Colon (tissue), 2 donors: ENCODE results near the gene XXYLT1.

Experiments used
- FAIRE-seq: peaks from 2 replicates; lab custom pipeline; 2012; peaks lifted over from hg19 to GRCh38; lab: Jason Lieb, UNC
- donor health status: control.
- donor health status: control.

XXYLT1 gene

GRCh38 chr3:195151402-195151801, 119.6 kb downstream of the XXYLT1 start:
- no peak for FAIRE-seq

- no peak for FAIRE-seq
Measured at GRCh38 chr3:195150181-195151118, 120.5 kb downstream of the XXYLT1 start.

- FAIRE-seq = no peak
Measured at GRCh38 chr3:195149292-195150030, 121.5 kb downstream of the XXYLT1 start.

GRCh38 chr3:195148549-195148948, 122.4 kb downstream of the XXYLT1 start:
- FAIRE-seq = no peak

- FAIRE-seq = no peak
Measured at GRCh38 chr3:195147649-195148080, 123.3 kb downstream of the XXYLT1 start.

- no peak for FAIRE-seq
Measured at GRCh38 chr3:195146131-195146530, 124.8 kb downstream of the XXYLT1 start.

- no peak for FAIRE-seq
Measured at GRCh38 chr3:195145579-195145978, 125.4 kb downstream of the XXYLT1 start.

- FAIRE-seq = no peak
Measured at GRCh38 chr3:195143221-195143620, 127.7 kb downstream of the XXYLT1 start.

- FAIRE-seq = no peak
Measured at GRCh38 chr3:195142519-195142918, 128.4 kb downstream of the XXYLT1 start.

GRCh38 chr3:195140816-195141793, 129.9 kb downstream of the XXYLT1 start:
- no peak for FAIRE-seq

GRCh38 chr3:195140410-195140809, 130.5 kb downstream of the XXYLT1 start:
- no peak for FAIRE-seq

GRCh38 chr3:195139876-195140240, 131.1 kb downstream of the XXYLT1 start:
- FAIRE-seq = no peak

GRCh38 chr3:195139091-195139875, 131.7 kb downstream of the XXYLT1 start:
- no peak for FAIRE-seq

GRCh38 chr3:195137638-195138588, 133.0 kb downstream of the XXYLT1 start:
- FAIRE-seq = no peak

- FAIRE-seq = no peak
Measured at GRCh38 chr3:195135917-195136316, 135.0 kb downstream of the XXYLT1 start.

- no peak for FAIRE-seq
Measured at GRCh38 chr3:195134431-195134830, 136.5 kb downstream of the XXYLT1 start.

GRCh38 chr3:195133462-195133861, 137.5 kb downstream of the XXYLT1 start:
- FAIRE-seq = no peak

GRCh38 chr3:195133013-195133412, 137.9 kb downstream of the XXYLT1 start:
- no peak for FAIRE-seq

GRCh38 chr3:195131176-195131575, 139.8 kb downstream of the XXYLT1 start:
- FAIRE-seq = no peak
